ENCODE results near the gene ARL10.

ARL10 gene

GRCh38 chr5:176362233-176362490 is 3.1 kb upstream of the ARL10 start:
- DNase-seq, result no peak

DNA sequence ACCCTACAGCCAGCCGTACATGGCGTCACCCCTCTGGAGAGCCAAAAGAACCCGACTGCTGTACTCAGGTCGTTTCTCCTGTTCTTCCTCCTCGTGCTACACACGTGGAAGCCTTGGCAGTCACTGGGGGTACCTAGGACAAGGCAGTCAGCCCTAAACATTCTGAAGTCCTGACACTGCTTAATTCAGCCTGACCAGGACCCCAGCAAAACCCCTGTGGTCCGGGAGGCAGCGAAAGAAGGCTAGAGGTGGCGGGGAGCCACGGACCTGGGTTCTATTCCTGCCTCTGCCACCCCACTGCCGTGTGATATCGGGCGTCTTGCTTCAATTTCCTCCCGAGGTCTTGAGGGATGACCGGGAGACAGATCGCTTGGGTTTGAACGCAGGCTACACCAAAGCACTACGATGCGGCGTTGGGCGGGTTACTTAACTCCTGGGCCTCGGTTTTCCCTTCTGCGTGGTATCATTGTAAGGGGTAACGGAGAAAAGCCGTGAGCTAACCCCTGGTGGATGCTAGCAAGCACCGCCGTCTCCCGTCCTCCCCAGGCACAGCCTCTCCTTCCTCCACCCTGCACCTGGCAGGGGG is 429 bp upstream of the ARL10 start:
- peak in 2 of 3 experiments; percentile 6 to 18 for DNase-seq

- DNase-seq, result no peak
These were observed 1.1 kb downstream of the ARL10 start for GRCh38 chr5:176366232-176366894.

GRCh38 chr5:176368726-176369125 is 3.4 kb downstream of the ARL10 start:
- DNase-seq, result no peak

DNA sequence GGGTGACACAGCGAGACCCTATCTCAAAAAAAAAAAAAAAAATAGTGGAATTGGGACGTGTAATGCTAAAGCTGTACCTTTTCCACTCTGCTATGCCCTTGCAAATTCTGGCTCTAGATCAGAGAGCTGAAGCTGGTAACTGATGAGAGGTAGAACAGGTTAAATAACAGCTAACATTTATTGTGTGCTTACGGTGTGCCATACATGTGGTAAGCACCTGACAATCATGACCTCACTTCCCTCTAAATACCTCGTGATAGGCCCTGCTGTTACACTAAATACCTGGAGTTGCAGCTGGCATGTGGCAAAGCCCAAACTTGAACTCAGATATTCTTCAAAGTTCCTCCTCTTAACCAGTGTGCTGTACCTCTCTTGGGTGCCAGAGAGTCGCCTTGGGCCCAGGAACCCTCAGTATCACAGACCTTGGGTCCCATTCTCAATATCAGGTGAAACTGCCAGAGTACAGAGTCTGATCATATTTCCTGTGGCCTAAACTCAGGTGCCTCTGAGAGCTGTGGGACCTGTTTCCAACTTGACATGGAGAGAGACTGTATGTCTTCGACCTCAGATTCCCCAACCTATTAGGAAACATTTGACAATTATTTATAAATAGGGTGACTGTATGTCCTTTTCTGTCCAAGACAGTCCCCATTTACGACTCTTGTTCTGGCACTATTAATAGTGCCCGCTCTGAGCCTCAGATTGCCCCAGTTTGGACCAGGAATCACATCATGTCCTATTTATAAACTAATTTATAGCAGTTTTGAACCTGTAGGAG is 4.8 kb downstream of the ARL10 start:
- DNase-seq, result no peak

GRCh38 chr5:176371621-176372539 is 6.6 kb downstream of the ARL10 start:
- no peak for DNase-seq

DNA sequence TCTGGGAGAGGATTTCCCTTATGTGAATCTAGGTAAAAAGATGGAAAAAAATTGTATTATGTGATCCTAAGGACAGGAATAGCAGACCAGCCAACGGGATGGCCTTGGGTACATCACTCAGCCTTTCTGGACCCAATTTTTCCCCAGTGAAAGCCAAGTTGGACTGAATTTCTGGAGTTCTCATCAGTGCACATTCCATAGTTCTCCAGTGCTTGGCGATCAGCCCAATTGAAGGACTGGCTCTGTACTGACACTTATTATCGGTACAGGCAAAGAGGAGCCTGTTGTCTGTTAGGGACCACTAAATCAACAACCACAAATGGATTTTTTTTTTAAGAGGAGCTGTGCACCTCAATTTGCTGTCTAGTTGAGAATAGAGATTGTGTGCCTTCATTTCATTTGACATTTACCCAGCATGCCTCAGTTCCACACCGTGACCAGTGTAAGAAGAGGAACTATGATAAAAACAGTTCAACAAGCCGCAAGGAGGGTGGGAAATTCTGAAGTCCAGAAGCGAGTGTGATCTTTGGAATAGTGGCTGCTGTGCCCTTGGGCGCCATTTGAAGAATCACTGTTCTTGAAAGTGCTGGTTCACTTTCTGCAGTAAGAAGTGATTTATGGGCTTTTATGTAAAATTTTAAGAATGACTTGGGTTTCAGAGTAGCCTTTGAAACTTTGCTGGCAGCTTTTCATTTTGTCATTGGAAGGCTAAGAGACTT is 8.0 kb downstream of the ARL10 start:
- no peak for DNase-seq

- no peak for DNase-seq
These were observed 14.6 kb downstream of the ARL10 start for GRCh38 chr5:176379881-176380280.

DNA sequence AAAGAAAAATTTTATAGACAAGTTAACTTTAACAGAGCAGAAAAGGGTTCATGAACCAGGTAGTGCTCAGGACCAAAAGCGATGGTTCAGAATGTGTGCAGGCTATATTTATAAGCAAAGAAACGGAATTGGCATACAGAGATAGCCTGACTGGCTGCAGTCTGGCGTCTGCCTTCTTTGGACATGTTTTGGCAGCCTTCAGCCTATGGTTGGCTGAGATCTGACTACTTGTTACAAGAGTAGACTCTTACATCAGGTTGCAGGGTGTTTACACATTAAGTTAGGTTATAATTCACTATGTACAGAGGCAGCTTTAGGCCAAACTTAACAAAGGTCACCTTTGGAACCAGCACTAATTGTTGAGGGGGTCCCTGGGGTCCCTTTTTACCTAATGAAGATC is 16.1 kb downstream of the ARL10 start:
- DNase-seq, result no peak

GRCh38 chr5:176381979-176382378 is 16.7 kb downstream of the ARL10 start:
- no peak for DNase-seq

GRCh38 chr5:176382721-176383120 is 17.4 kb downstream of the ARL10 start:
- DNase-seq, result no peak

DNA sequence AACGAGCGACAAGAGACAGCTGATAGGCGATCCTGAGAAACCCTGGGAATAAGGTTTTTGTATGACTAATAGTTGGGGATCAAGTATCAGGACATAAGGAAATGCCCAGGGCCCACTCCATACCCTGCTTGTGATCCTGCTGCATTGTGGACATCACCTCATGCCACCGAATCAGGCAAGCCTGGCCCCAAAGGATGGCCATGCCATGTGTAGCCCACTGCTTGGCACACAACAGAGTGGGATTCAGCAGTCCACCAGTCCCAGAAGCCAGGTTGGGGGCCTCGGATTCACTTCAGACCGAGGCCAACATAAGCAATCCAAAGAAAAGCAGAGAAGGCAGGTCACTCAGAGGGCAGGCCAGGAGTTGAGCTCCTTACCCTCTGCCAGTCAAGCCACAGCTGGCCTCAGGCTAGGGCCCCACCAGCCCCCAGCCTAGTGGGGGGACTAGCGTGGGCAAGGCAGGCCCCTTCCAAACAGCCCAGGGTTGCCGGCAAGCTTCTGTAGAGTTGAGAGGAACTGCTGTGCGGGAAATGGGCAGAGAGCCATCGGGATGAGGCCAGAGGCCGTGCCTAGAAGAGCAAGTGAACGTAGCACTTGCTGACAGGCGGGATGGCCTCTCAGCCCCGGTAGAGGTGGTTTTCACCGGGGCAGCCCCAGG is 18.1 kb downstream of the ARL10 start:
- no peak for DNase-seq

GRCh38 chr5:176383961-176384360 is 18.7 kb downstream of the ARL10 start:
- DNase-seq, result no peak

- no peak for DNase-seq
These were observed 19.2 kb downstream of the ARL10 start for GRCh38 chr5:176384366-176384930.

DNA sequence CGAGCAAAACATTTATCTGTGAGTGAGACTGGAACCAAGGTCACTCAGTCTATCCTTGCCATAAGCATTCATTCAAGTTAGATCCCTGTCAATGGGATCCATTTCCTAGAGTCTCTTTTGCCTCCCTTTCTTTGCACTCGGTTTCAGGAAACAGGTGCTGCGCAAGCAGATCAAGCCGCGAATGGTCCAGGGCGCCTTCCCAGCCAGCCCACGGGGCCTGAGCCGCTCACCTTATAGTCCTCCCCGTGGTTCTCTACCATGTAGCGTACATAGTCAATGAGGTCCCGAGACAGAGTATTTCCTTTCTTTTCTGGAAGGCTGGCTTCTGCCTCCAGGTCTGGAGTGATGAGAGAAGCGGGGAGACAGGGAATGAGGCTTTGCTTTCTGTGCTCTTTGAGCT is 19.7 kb downstream of the ARL10 start:
- no peak for DNase-seq

DNA sequence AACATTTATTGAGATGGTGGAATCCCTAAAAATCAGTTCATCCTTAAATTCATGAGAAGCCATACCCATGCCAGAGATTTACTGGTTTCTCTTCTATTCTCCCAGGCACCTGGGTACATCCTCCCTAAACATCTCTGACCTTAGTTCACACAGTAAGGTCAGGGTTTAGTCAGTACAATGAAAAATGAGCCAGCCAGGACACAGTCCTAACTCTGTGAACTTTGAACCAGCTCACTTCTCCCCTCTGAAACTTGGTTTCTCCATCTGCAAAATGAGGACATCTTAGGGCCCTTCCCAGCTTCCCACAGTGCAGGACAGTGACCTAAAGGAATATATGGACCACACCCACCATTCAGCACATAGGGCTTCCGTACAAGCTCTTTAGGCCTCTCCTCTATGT is 21.2 kb downstream of the ARL10 start:
- DNase-seq, result no peak

- DNase-seq, result no peak
These were observed 22.2 kb downstream of the ARL10 start for GRCh38 chr5:176387384-176387925.

DNA sequence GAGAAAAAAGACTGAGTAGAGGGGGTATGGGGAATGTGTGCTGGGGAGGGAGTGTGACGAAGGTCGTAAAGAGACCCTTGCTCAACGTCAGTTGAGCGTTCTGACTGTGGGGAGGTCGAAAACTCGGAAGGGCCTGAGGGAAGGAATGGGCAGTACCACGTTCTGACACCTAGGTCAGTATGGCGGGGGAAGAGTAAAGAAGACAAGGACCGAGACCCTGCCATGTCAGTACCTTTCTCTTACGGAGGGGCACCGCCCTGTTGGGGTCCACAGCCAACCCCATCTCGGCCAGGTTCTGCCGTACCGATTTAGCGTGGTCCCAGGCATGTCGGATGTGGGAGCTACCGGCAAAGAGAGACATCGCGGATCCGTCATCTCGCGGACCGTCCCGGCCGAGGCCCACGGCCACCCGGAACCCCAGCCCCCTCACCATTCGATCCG is 22.7 kb downstream of the ARL10 start:
- peak in 1 of 3 experiments; percentile 35 for DNase-seq

DNA sequence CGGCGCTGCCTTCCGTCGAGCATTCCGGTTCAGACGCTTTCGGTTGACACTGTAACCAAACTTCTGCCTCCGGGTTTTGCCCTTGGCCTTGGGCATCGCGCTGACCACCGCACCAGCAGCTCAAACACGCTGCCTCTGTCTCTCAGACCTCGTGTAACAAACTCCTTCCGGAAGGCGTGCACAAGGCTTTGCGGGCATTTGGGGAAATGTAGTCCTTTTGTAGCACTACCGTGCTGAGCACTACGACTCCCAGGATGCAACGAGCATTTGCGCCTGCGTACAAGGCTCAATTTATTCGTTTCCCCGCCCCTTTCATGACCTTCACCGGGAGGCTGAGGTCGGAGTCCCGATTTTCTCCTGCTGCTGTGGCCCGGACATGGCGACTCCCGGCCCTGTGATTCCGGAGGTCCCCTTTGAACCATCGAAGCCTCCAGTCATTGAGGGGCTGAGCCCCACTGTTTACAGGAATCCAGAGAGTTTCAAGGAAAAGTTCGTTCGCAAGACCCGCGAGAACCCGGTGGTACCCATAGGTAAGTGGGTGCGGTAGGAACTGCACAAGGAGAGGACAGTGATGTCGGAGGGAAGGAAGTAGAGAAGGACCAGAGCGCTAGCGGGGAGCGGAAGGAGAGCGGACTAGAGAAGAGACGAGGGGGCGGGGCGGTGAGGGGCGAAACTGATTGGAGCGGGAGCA is 23.3 kb downstream of the ARL10 start, which contains the start of the genes HIGD2A and NOP16:
Gene HIGD2A, plus strand, starts transcription at position 308 of the 691 bp plus-strand sequence. Its CDS starts 69 bp downstream, at position 377.
Gene NOP16, minus strand, starts transcription at position 155 of the 691 bp plus-strand sequence. Its CDS starts 59 bp downstream, at position 96.
- DNase-seq, result peak; percentile 94 to 98 (median 98)

Data from NCI-H1417 (cell line).